ENCODE results near the gene STIL.
"Not testable (repeated sequence)": the region's sequence is repeated elsewhere in the genome, so short reads cannot be mapped to it uniquely, and the experiment has no call there.

STIL gene

DNA sequence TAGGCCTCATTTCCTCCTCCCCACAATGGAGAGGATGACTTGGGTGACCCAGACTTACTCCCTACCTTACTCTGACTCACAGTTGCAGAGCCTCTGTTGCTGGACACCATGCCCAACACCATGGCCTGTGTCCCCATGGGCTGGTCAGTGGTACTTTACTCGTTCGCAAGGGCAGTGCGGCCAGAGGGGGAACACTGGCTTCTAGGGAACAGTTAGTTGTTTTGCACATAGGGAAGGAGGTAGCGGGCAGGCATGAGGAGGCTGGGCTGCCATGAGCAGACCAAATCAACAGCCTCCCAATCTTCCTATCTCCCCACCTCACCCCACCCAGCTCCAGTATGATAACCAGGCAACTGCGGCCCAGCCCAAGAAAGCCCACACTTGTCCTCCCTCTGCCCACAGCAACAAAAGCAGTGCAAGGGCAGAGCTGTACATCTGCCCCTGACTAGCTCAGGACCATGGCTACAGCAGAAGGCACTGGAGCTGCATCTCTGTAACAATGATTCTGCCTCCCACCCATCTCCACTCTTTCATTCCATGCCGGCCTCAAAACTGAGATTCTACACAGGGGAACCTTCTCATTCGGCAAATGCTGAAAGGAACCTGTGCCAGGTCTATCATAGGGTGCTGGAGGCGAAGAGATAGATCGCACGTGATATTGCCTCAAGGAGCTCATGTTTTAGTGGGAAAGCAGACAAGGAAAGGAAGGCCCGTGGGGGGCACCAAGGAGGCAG, 100.5 kb downstream of the STIL start:
- Histone ChIP-seq H3K4me3 (ENCODE audit: low read depth in 1 of 2, low read length in 2 of 2) (no peak overlapping the region), H3K27me3 (ENCODE audit: low read depth, low read length) (peaks cover 6% of the 10 kb centered on the region), H3K4me1 (ENCODE audit: control insufficient read depth in 1 of 2, insufficient read depth in 2 of 2, low read length in 2 of 2) (no peaks in the 10 kb centered on the region), H3K27ac (ENCODE audit: low read length) (no peak overlapping the region), H3K9me3 (ENCODE audit: control insufficient read depth in 1 of 2, low read length in 2 of 2) (no peaks in the 10 kb centered on the region), H3K36me3 (ENCODE audit: control insufficient read depth in 1 of 2, insufficient read depth in 2 of 2, low read length in 2 of 2) (no peaks in the 10 kb centered on the region)

DNA sequence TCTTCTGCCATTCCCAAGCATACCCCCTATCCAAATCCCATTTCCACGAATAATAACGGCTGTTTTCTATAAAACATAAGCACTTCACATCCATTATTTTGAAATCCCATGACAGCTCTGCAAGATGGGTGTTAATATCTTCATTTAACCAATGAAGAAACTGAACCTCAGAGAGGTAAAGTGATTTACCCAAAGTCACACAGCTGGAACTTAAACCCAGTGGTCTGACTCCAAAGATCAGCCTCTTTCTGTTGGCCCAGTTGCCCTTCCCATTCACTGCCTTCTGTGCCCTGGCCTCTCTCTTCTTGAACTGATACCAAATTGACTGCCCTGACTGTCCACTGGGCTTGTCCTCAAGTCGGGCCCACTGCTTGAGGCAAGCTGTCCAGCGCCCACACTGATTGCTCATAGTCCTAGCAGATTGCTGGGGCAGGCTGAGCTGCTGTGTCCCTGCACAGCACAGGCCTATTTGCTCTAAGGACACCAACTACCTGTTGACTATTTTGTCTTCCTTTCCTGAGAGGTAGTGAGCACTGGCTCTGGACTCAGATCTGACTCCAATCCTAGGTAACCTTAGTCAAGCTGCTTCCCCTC, 101.2 kb downstream of the STIL start:
- Histone ChIP-seq H3K4me3 (ENCODE audit: low read depth in 1 of 2, low read length in 2 of 2) (no peak overlapping the region), H3K9me3 (ENCODE audit: control insufficient read depth in 1 of 2, low read length in 2 of 2) (no peaks in the 10 kb centered on the region), H3K27me3 (ENCODE audit: low read depth, low read length) (peaks cover 6% of the 10 kb centered on the region), H3K36me3 (ENCODE audit: control insufficient read depth in 1 of 2, insufficient read depth in 2 of 2, low read length in 2 of 2) (no peaks in the 10 kb centered on the region), H3K4me1 (ENCODE audit: control insufficient read depth in 1 of 2, insufficient read depth in 2 of 2, low read length in 2 of 2) (no peaks in the 10 kb centered on the region), H3K27ac (ENCODE audit: low read length) (no peak overlapping the region)

DNA sequence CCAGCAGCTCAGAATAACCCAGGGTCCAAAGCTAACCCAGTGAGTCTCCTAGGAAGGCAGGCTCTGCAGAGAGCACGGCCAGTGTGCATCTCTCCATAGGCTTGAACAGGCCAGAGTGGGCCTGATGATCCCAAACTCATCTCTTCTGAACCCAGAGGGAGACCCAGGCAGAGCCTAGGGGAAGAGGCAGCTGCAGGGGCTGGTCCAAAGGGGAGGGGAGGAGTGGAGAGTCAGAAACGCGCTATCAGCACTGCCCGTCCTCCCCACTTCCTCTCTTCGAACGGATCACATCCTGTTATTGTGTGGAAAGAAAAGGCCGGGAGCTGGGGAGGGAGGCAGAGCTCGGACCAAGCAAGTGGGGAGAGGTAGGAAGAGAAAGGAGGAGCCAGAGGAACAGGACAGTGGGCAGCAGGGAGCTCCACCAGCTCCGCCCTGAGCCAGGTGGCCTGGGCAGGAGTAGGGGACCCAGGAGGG, 102.1 kb downstream of the STIL start:
- no peaks in the 10 kb centered on the region for H3K4me1 ChIP-seq (ENCODE audit: control insufficient read depth in 1 of 2, insufficient read depth in 2 of 2, low read length in 2 of 2)
- H3K9me3 ChIP-seq (ENCODE audit: control insufficient read depth in 1 of 2, low read length in 2 of 2) = no peaks in the 10 kb centered on the region
- H3K4me3 ChIP-seq (ENCODE audit: low read depth in 1 of 2, low read length in 2 of 2) = no peak overlapping the region
- H3K27me3 ChIP-seq (ENCODE audit: low read depth, low read length) = peaks cover 6% of the 10 kb centered on the region
- no peak overlapping the region for H3K27ac ChIP-seq (ENCODE audit: low read length)
- no peaks in the 10 kb centered on the region for H3K36me3 ChIP-seq (ENCODE audit: control insufficient read depth in 1 of 2, insufficient read depth in 2 of 2, low read length in 2 of 2)

DNA sequence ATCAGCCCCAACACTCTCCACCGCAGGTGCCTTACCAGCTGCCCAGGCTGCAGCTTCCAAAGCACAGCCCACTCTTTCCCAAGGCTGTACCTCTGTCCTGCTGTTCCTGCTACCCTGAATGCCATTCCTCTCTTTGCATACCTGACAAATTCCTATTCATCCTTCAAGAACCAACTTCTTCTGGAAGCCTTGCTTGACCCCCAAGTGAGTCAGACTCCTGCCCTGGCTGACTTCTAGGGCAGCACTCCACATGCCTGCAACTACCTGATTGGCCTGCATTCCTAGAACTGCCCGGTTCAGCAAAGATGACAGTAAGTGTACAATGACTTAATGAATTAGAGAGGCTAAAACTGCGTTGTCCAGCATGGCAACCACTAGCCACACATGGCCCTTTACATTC, 103.3 kb downstream of the STIL start:
- Histone ChIP-seq H3K27me3 (ENCODE audit: low read depth, low read length) (peaks cover 6% of the 10 kb centered on the region), H3K4me3 (ENCODE audit: low read depth in 1 of 2, low read length in 2 of 2) (no peak overlapping the region), H3K9me3 (ENCODE audit: control insufficient read depth in 1 of 2, low read length in 2 of 2) (no peaks in the 10 kb centered on the region), H3K36me3 (ENCODE audit: control insufficient read depth in 1 of 2, insufficient read depth in 2 of 2, low read length in 2 of 2) (no peaks in the 10 kb centered on the region), H3K4me1 (ENCODE audit: control insufficient read depth in 1 of 2, insufficient read depth in 2 of 2, low read length in 2 of 2) (no peaks in the 10 kb centered on the region), H3K27ac (ENCODE audit: low read length) (no peak overlapping the region)

DNA sequence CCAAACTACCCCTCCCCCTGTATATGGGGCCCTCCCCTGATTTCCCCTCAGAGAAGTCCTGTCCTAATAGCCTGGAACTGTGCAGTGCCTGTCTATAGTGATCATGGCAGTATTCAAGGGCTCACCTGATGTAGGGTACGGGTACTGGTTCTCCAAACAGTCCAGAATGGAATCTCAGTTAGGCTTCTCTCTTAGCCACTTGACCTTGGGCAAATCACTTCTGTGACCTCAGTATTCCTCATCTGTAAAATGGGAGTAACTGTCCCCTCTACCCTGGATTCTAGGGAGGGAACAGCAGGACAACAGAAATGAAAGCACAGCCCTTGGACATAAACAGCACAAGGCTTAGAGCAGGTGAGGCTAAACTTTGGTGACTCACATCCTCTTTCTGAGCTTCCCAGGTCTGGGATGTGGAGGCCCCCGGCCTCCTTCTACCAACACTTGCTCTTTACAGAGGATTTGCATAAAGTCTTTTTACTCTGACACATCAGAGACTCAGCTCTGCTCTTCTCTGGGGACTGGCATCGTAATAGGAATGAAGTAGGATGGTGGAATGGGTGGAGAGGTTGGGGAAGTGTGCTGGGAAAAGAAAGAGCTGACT, 104.1 kb downstream of the STIL start:
- Histone ChIP-seq H3K4me3 (ENCODE audit: low read depth in 1 of 2, low read length in 2 of 2) (no peak overlapping the region), H3K27me3 (ENCODE audit: low read depth, low read length) (peaks cover 6% of the 10 kb centered on the region), H3K36me3 (ENCODE audit: control insufficient read depth in 1 of 2, insufficient read depth in 2 of 2, low read length in 2 of 2) (no peaks in the 10 kb centered on the region), H3K4me1 (ENCODE audit: control insufficient read depth in 1 of 2, insufficient read depth in 2 of 2, low read length in 2 of 2) (no peaks in the 10 kb centered on the region), H3K27ac (ENCODE audit: low read length) (no peak overlapping the region), H3K9me3 (ENCODE audit: control insufficient read depth in 1 of 2, low read length in 2 of 2) (no peaks in the 10 kb centered on the region)

DNA sequence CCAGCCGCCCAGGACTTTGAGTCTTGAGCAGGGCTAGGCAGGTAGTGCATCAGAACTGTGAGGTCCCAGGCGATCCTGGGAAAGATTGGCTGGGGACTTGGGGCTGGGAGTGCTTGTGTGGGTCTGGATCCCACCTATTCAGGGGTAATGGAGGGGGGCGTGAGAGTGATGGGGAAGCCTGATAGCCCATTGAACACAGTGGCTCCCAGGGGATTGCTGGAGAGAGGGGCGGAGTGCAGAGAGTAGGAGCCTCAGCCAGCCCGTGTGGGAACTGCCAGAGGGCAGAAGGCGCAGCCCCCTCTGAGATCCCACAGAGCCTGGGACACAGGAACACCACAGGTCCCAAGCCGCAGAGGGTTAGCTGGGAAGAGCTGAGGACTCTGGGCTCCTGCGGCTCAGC, 104.9 kb downstream of the STIL start:
- no peaks in the 10 kb centered on the region for H3K36me3 ChIP-seq (ENCODE audit: control insufficient read depth in 1 of 2, insufficient read depth in 2 of 2, low read length in 2 of 2)
- no peak overlapping the region for H3K27ac ChIP-seq (ENCODE audit: low read length)
- no peak overlapping the region for H3K4me3 ChIP-seq (ENCODE audit: low read depth in 1 of 2, low read length in 2 of 2)
- peaks cover 6% of the 10 kb centered on the region for H3K27me3 ChIP-seq (ENCODE audit: low read depth, low read length)
- no peaks in the 10 kb centered on the region for H3K4me1 ChIP-seq (ENCODE audit: control insufficient read depth in 1 of 2, insufficient read depth in 2 of 2, low read length in 2 of 2)
- no peaks in the 10 kb centered on the region for H3K9me3 ChIP-seq (ENCODE audit: control insufficient read depth in 1 of 2, low read length in 2 of 2)

DNA sequence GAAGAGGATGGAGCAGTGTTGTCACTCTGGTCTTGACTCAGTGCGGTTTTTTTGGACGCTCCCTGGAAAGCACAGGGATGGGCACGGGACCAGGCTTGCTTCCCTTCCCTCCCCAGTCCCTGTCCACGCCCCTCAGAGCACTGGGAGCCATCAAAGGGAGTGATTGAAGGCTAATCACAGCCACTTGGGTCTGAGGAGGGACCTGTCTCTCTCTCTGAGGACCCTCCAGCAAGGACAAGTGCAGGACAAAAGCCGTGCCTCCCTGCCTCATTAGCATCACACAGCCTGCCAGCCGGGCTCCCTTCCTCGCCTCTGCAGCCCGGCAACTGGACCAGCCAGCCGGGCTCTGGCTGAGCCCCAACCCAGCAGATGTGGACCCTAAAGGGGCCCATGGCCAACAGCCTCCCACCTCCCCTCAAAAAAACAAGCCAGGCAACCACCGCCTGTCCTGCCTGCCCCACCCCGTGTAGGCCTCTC, 105.5 kb downstream of the STIL start:
- no peaks in the 10 kb centered on the region for H3K4me1 ChIP-seq (ENCODE audit: control insufficient read depth in 1 of 2, insufficient read depth in 2 of 2, low read length in 2 of 2)
- no peak overlapping the region for H3K27ac ChIP-seq (ENCODE audit: low read length)
- peaks cover 6% of the 10 kb centered on the region for H3K27me3 ChIP-seq (ENCODE audit: low read depth, low read length)

DNA sequence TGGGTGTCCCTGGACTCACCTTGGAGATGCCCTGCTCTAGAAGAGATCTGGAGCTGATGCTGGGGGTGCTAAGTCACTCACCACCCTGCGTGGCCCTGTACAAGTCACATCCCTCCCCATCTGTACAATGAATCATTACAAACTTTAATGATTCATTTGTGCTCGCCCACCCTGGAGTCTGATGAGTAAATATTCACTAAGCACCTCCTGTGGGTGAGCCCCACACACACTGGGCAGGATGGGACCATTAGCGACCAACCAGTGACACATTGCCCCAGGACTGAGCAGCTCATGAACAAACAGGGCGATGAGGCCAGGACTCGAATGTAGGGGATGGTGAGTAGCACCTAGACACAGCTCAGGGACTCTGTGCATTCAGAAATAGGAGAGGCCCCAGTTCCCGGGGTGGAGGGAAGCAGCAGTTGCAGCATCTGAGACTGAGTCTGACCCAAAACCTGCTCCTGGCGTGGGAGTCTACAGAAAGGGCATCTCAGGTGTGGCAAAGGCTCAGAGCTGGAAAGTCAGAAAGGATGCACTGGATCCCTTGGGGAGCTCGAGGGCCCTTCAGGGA, 106.1 kb downstream of the STIL start:
- Histone ChIP-seq H3K27ac (ENCODE audit: low read length) (no peak overlapping the region), H3K36me3 (ENCODE audit: control insufficient read depth in 1 of 2, insufficient read depth in 2 of 2, low read length in 2 of 2) (no peaks in the 10 kb centered on the region), H3K4me1 (ENCODE audit: control insufficient read depth in 1 of 2, insufficient read depth in 2 of 2, low read length in 2 of 2) (no peaks in the 10 kb centered on the region), H3K27me3 (ENCODE audit: low read depth, low read length) (peaks cover 6% of the 10 kb centered on the region), H3K9me3 (ENCODE audit: control insufficient read depth in 1 of 2, low read length in 2 of 2) (no peaks in the 10 kb centered on the region), H3K4me3 (ENCODE audit: low read depth in 1 of 2, low read length in 2 of 2) (no peak overlapping the region)

More for the DNA sequence above, 105.5 kb downstream of the STIL start:
- Histone ChIP-seq H3K4me3 (ENCODE audit: low read depth in 1 of 2, low read length in 2 of 2) (no peak overlapping the region), H3K36me3 (ENCODE audit: control insufficient read depth in 1 of 2, insufficient read depth in 2 of 2, low read length in 2 of 2) (no peaks in the 10 kb centered on the region), H3K9me3 (ENCODE audit: control insufficient read depth in 1 of 2, low read length in 2 of 2) (no peaks in the 10 kb centered on the region)

DNA sequence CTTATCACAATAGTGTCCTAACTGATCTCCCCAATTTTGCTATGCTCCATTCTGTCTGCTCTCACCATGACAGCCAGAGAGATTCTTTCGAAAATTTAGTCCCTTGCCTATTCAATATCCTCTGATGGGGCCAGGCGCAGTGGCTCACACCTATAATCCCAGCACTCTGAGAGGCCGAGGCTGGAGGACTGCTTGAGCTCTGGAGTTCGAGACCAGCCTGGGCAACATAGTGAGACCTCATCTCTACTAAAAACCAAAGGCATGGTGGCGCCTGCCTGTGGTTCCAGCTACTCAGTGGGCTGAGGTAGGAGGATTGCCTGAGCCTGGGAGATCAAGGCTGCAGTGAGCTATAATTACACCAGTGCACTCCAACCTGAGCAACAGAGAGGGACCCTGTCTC, 108.0 kb downstream of the STIL start:
- H3K36me3 ChIP-seq (ENCODE audit: control insufficient read depth in 1 of 2, insufficient read depth in 2 of 2, low read length in 2 of 2) = no peaks in the 10 kb centered on the region
- no peak overlapping the region for H3K27ac ChIP-seq (ENCODE audit: low read length)
- H3K4me3 ChIP-seq (ENCODE audit: low read depth in 1 of 2, low read length in 2 of 2) = no peak overlapping the region
- H3K9me3 ChIP-seq (ENCODE audit: control insufficient read depth in 1 of 2, low read length in 2 of 2) = no peaks in the 10 kb centered on the region
- H3K4me1 ChIP-seq (ENCODE audit: control insufficient read depth in 1 of 2, insufficient read depth in 2 of 2, low read length in 2 of 2) = no peaks in the 10 kb centered on the region
- H3K27me3 ChIP-seq (ENCODE audit: low read depth, low read length) = peaks cover 6% of the 10 kb centered on the region

DNA sequence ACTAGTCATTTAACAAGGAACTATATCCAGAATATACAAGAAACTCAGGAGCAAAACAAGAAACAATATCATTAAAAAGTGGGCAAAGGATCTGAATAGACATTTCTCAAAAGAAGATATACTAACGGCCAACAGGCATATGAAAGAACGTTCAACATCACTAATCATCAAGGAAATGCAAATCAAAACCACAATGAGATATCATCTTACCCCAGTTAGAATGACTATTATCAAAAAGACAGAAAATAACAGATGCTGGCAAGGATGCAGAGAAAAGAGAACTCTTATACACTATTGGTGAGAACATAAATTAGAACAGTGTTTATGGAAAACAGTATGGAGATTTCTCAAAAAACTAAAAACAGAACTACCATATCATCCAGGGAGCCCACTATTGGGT, 110.4 kb downstream of the STIL start:
- H3K27ac ChIP-seq (ENCODE audit: low read length); H3K9me3 ChIP-seq (ENCODE audit: control insufficient read depth in 1 of 2, low read length in 2 of 2); H3K4me1 ChIP-seq (ENCODE audit: control insufficient read depth in 1 of 2, insufficient read depth in 2 of 2, low read length in 2 of 2); H3K4me3 ChIP-seq (ENCODE audit: low read depth in 1 of 2, low read length in 2 of 2); H3K36me3 ChIP-seq (ENCODE audit: control insufficient read depth in 1 of 2, insufficient read depth in 2 of 2, low read length in 2 of 2); H3K27me3 ChIP-seq (ENCODE audit: low read depth, low read length): not testable (repeated sequence)

DNA sequence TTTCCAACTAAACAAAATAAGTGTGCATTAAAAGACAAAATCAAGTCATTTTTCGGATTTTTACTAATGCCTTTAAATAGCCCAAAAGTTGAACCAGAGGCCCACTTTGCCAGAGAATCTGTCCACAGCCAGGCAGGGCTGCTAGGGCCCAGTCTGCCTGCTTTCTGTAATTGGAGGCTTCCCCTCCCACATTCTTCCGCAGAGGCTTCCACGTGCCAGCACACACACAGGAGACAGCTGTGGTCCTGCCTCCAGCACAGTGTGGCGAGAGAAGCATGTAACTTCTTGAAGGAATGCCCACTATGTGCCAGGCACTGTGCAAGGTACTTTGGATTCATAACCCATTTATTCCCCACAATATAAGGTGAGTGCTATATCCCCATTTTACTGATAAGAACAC, 112.8 kb downstream of the STIL start:
- H3K9me3 ChIP-seq (ENCODE audit: control insufficient read depth in 1 of 2, low read length in 2 of 2) = no peaks in the 10 kb centered on the region
- no peaks in the 10 kb centered on the region for H3K36me3 ChIP-seq (ENCODE audit: control insufficient read depth in 1 of 2, insufficient read depth in 2 of 2, low read length in 2 of 2)
- no peak overlapping the region for H3K27ac ChIP-seq (ENCODE audit: low read length)
- H3K27me3 ChIP-seq (ENCODE audit: low read depth, low read length) = no peaks in the 10 kb centered on the region
- H3K4me3 ChIP-seq (ENCODE audit: low read depth in 1 of 2, low read length in 2 of 2) = no peak overlapping the region
- no peaks in the 10 kb centered on the region for H3K4me1 ChIP-seq (ENCODE audit: control insufficient read depth in 1 of 2, insufficient read depth in 2 of 2, low read length in 2 of 2)
